NCI-H1417 treated with DMSO at 0.1 percent for 48 hours (cell line): ENCODE measurements around the gene IDI2.

Experiments
- DNase-seq: peaks from one replicate; lab custom pipeline; 2025; lab: John Stamatoyannopoulos, UW

The IDI2 gene

GRCh38 chr10:980468-981093 is 45.1 kb downstream of the IDI2 start:
- no peak for DNase-seq

DNA sequence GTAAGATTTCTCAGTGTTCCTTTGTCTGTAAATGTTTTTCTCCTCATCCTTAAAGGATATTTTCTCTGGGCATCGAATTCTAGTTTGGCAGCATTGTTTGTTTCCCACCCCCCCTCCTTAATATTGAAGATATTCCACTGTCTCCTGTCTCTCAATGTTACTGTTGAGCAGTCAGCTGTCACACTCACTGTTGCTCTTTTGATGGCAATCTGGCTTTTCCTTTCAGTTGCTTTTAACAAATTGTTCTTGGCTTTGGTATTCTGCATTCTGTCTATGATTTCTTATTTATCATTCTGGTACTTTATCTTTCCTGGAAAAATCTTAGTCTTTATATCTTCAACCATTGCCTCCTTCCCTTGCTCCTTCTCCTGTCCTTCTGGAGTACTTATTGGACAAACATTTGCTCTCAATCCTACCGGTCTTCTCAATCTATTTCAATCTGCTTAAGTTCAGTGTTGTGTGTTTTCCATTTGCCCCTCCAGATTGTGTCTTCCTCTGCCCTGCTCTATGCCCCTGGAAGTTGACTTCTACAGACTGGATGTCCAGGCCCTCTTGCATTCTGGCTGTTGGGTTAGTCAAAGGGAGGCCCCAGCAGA is 46.7 kb downstream of the IDI2 start:
- DNase-seq = no peak

DNA sequence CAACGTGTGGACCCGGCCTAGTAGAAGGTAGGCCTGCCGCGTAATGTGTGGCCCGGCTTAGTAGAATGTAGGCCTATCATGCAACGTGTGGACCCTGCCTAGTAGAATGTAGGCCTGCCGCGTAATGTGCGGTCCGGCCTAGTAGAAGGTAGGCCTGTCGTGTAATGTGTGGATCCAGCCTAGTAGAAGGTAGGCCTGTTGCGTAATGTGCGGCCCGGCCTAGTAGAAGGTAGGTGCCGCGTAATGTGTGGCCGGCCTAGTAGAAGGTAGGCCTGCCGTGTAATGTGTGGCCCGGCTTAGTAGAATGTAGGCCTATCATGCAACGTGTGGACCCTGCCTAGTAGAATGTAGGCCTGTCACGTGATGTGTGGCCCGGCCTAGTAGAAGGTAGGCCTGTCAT is 49.3 kb downstream of the IDI2 start:
- DNase-seq = no peak

GRCh38 chr10:974785-975074 is 50.9 kb downstream of the IDI2 start:
- DNase-seq = no peak

DNA sequence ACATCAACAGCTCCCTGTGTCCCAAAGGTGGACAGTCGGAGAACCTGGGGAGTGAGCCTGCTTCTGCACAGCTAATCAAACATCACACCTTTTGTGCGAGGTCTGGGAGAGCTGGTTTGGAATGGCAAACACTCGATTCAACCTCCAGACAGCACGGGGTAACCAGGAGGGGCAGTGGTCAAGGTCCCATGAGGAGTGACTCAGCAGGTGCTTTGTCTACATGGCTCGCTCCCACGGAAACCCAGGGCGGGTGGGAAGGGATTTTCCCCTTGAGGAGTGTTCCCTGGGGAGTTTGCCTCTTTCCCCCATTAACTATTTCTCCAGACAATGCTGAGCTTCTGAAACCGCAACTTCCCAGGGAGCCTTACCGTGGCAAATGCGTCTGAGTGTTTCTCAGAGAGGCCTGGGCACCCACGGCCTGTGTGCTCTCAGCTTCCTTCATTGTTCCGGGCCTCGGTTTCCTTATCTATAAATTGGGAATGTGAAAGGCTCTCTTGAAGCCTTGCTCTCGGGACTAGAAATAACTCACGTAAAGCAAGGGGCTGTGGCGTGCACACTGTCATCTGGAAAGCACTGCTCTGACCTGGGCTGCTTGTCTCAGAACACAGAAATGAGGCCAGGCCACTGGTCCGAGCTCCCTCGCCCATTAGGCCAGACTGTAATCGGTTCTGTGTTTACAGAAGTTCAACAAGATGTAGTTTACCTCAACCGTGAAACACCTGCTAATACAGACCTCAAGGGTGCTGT is 51.4 kb downstream of the IDI2 start:
- no peak for DNase-seq

DNA sequence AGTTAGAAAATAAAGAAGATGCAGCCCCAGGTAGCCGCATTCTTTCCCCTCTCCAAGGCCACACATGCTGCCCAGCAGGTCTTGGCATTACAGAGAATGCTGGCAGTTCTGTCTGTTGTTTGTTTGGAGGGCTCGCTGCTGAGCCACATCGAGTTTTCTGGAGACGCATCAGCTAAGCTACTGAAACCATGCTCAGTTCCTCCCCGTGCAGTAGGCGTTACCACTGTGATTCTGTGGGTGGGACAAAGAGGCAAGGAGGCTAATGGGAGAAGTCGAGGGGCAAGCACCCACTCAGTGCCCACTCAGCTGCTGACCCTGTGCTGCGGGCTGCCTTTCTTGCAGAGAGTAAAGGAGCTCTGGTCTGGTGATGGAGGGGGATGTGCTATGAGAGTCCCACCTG is 52.9 kb downstream of the IDI2 start:
- DNase-seq = no peak

- DNase-seq = no peak
These were observed 54.0 kb downstream of the IDI2 start for GRCh38 chr10:971613-972012.

DNA sequence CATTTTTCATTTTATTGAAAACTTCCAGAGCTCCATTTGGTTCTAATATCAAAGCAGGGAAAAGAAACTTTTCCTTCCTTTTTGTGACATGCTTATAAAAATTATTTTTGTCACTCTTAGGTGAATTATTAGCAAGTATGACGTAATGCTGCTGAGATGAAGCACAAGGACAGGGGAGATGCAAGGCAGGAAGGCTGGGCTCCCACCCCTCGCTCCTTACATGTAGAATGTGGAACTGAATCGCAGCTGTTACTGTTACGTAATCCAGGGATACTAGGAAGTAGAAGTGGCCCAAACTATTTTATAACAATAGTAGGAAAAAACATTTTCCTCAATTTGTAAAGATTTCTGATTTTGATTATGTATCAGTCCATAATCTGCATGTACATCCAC is 54.5 kb downstream of the IDI2 start:
- no peak for DNase-seq

- peak; percentile 44 for DNase-seq
These were observed 55.1 kb downstream of the IDI2 start for GRCh38 chr10:970311-971149.

- no peak for DNase-seq
These were observed 56.0 kb downstream of the IDI2 start for GRCh38 chr10:969473-970150.
